Loucy (cell line): Measurements from ENCODE around the gene ATP1B2.

Experiments used
- H2AFZ ChIP-seq: fragments of 200-600 bp; sonication (generic); 2 replicates; pipeline ENCODE4 v1.6.0; 2016; ENCODE audit warnings: antibody characterized with exemption, mild to moderate bottlenecking, low read length, moderate library complexity
- H3F3A ChIP-seq: fragments of 200-600 bp; 2 replicates; pipeline ENCODE4 v1.6.0; 2016; ENCODE audit warnings: antibody characterized with exemption, low read depth, mild to moderate bottlenecking
- H3K27me3 ChIP-seq: fragments of 200-600 bp; sonication (generic); 2 replicates; pipeline ENCODE4 v1.6.1; 2014; ENCODE audit warnings: low read length, mild to moderate bottlenecking; ENCODE audit not compliant: insufficient read depth, poor library complexity, severe bottlenecking
- H3K36me3 ChIP-seq: fragments of 200-600 bp; sonication (generic); 2 replicates; pipeline ENCODE4 v1.6.1; 2016; ENCODE audit warnings: low read length; ENCODE audit not compliant: insufficient read depth
- H3K4me1 ChIP-seq: fragments of 200-600 bp; sonication (generic); 2 replicates; pipeline ENCODE4 v1.5.1; 2014; ENCODE audit warnings: low read length, mild to moderate bottlenecking; ENCODE audit not compliant: insufficient read depth, poor library complexity, severe bottlenecking
- H3K4me2 ChIP-seq: fragments of 200-600 bp; sonication (generic); 2 replicates; pipeline ENCODE4 v1.6.0; 2014; ENCODE audit warnings: antibody characterized with exemption, low read length, low read depth, mild to moderate bottlenecking; ENCODE audit not compliant: poor library complexity, severe bottlenecking
- H3K4me3 ChIP-seq: fragments of 200-600 bp; sonication (generic); 2 replicates; pipeline ENCODE4 v1.5.1; 2014; ENCODE audit warnings: low read length, mild to moderate bottlenecking, mixed read lengths; ENCODE audit not compliant: poor library complexity, severe bottlenecking
- H3K79me2 ChIP-seq: fragments of 200-600 bp; sonication (generic); 2 replicates; pipeline ENCODE4 v1.6.1; 2014; ENCODE audit warnings: low read length; ENCODE audit not compliant: insufficient read depth
- H3K9ac ChIP-seq: fragments of 200-600 bp; sonication (generic); 2 replicates; pipeline ENCODE4 v1.6.0; 2014; ENCODE audit warnings: mild to moderate bottlenecking, low read depth, low read length, moderate library complexity; ENCODE audit not compliant: poor library complexity, severe bottlenecking
- H3K9me2 ChIP-seq: fragments of 200-600 bp; sonication (generic); replicated peaks from 2 replicates; pipeline ENCODE4 v1.6.1; 2016; ENCODE audit warnings: low read depth, low read length, mixed read lengths
- H3K9me3 ChIP-seq: fragments of 200-600 bp; sonication (generic); 2 replicates; pipeline ENCODE4 v1.6.1; 2014; ENCODE audit warnings: mild to moderate bottlenecking, antibody characterized with exemption, low read length, low read depth; ENCODE audit not compliant: insufficient read depth
- H4K20me1 ChIP-seq: fragments of 200-600 bp; sonication (generic); 2 replicates; pipeline ENCODE4 v1.6.0; 2014; ENCODE audit warnings: antibody characterized with exemption, low read length, mild to moderate bottlenecking; ENCODE audit not compliant: insufficient read depth, poor library complexity, severe bottlenecking
- CTCF ChIP-seq: fragments of 200-600 bp; sonication (generic); conservative IDR thresholded peaks from 2 replicates; pipeline ENCODE4 v1.5.1; 2014; ENCODE audit warnings: mild to moderate bottlenecking, antibody characterized with exemption, low read length
- EZH2phosphoT487 ChIP-seq: fragments of 200-600 bp; IDR thresholded peaks from 2 replicates; pipeline ENCODE4 v1.6.1; 2018; ENCODE audit warnings: antibody characterized with exemption, mild to moderate bottlenecking, moderate library complexity, borderline replicate concordance

Gene ATP1B2

GRCh38 chr17:7654832-7655540, 4.3 kb downstream of the ATP1B2 start:
- H3K9me3 ChIP-seq: no peaks in the 10 kb centered on the region
- no peak overlapping the region for H3K4me3 ChIP-seq
- H3K4me1 ChIP-seq: no peaks in the 10 kb centered on the region
- H3K9me2 ChIP-seq: no peaks in the 10 kb centered on the region
- H2AFZ ChIP-seq: no peak overlapping the region
- no peaks in the 10 kb centered on the region for H3F3A ChIP-seq
- no peaks in the 10 kb centered on the region for H3K36me3 ChIP-seq
- no peak overlapping the region for H3K4me2 ChIP-seq
- H4K20me1 ChIP-seq: no peaks in the 10 kb centered on the region
- no peaks in the 10 kb centered on the region for H3K27me3 ChIP-seq
- H3K9ac ChIP-seq: no peak overlapping the region
- no peak for TF ChIP-seq CTCF
- TF ChIP-seq EZH2phosphoT487: no peak
- no peaks in the 10 kb centered on the region for H3K79me2 ChIP-seq

GRCh38 chr17:7655541-7655840, 4.8 kb downstream of the ATP1B2 start:
- Histone ChIP-seq H3K79me2 (no peaks in the 10 kb centered on the region), H3K4me1 (no peaks in the 10 kb centered on the region), H3K36me3 (no peaks in the 10 kb centered on the region), H4K20me1 (no peaks in the 10 kb centered on the region), H3F3A (no peaks in the 10 kb centered on the region), H3K9me2 (no peaks in the 10 kb centered on the region), H3K4me2 (no peak overlapping the region), H3K9me3 (no peaks in the 10 kb centered on the region), H3K9ac (no peak overlapping the region), H2AFZ (no peak overlapping the region), H3K27me3 (no peaks in the 10 kb centered on the region), H3K4me3 (no peak overlapping the region)
- no peak for TF ChIP-seq EZH2phosphoT487
- no peak for TF ChIP-seq CTCF

- H3F3A ChIP-seq: no peaks in the 10 kb centered on the region
- H3K79me2 ChIP-seq: no peaks in the 10 kb centered on the region
- TF ChIP-seq CTCF (no peak), EZH2phosphoT487 (no peak)
These were observed 6.4 kb downstream of the ATP1B2 start for GRCh38 chr17:7656958-7657609.

More at GRCh38 chr17:7656958-7657609, 6.4 kb downstream of the ATP1B2 start:
- Histone ChIP-seq H3K27me3 (no peaks in the 10 kb centered on the region), H3K4me2 (no peak overlapping the region), H3K9me3 (no peaks in the 10 kb centered on the region), H3K9me2 (no peaks in the 10 kb centered on the region), H3K36me3 (no peaks in the 10 kb centered on the region), H2AFZ (no peak overlapping the region), H3K4me3 (no peak overlapping the region), H4K20me1 (no peaks in the 10 kb centered on the region), H3K9ac (no peak overlapping the region), H3K4me1 (no peaks in the 10 kb centered on the region)
